Measurements from ENCODE around the gene HPSE2. TPM values are rescaled to one million over a fixed set of nuclear protein-coding genes. Genes with fewer than 3 reads are reported as not detected.

Gene HPSE2
- total RNA-seq, 1 experiment from 2014 or later = not detected

- Histone ChIP-seq H3K9me3 (ENCODE audit: control insufficient read depth, insufficient read depth, low read depth, low read length) (no peaks in the 10 kb centered on the region), H3K36me3 (ENCODE audit: control insufficient read depth, insufficient read depth, low read length) (peaks cover 19% of the 10 kb centered on the region), H3K4me3 (ENCODE audit: low read depth in 2 of 2, low read length in 2 of 2) (peak overlapping the region; percentile 57 to 85), H3K27me3 (ENCODE audit: control insufficient read depth, insufficient read depth, low read length) (no peaks in the 10 kb centered on the region), H3K4me1 (ENCODE audit: control insufficient read depth, insufficient read depth, low read length) (peaks cover 12% of the 10 kb centered on the region), H3K27ac (ENCODE audit: low read length) (peak overlapping the region; percentile 98)
- intact Hi-C loops (cut with micrococcal nuclease; ENCODE audit: unreplicated experiment) = no loop called here
- CTCF ChIA-PET = interaction anchor here (1.3 kb wide), 1 partner anchor 275 kb away, joined by 3 read pairs; no protein-coding TSS in a partner anchor
- in situ Hi-C loops (cut with HindIII; ENCODE audit: low pct_unique_long_range_greater_than_20kb, low sequenced_read_pairs) = no loop called here
- no TSS peak for BruUV-seq (replicated peaks)
- no peak for ATAC-seq
- POLR2A ChIA-PET = no interaction called here
- TF ChIP-seq TCF7L2 (IDR thresholded peaks at IDR 0.05; ENCODE audit: low read depth, low read length) = no peak
- no peak for TF ChIP-seq REST (IDR thresholded peaks at IDR 0.05; ENCODE audit: insufficient read depth in 1 of 2, low read depth in 2 of 2, low read length in 1 of 2)
- no peak for TF ChIP-seq CTCF (IDR thresholded peaks at IDR 0.05)
- TF ChIP-seq SIN3A (IDR thresholded peaks at IDR 0.05; ENCODE audit: borderline replicate concordance, insufficient read depth, low read depth, low read length) = no peak
- TF ChIP-seq POLR2AphosphoS5 (IDR thresholded peaks at IDR 0.05; ENCODE audit: low read depth, low read length) = no peak
- no peak for DNase-seq (ENCODE audit: low read depth, low spot score)
Observed at GRCh38 chr10:98445200-98445812, 790.3 kb downstream of the HPSE2 start.

GRCh38 chr10:98444314-98445006 lies 791.2 kb downstream of the HPSE2 start:
- Histone ChIP-seq H3K4me1 (ENCODE audit: control insufficient read depth, insufficient read depth, low read length) (peaks cover 12% of the 10 kb centered on the region), H3K9me3 (ENCODE audit: control insufficient read depth, insufficient read depth, low read depth, low read length) (no peaks in the 10 kb centered on the region), H3K36me3 (ENCODE audit: control insufficient read depth, insufficient read depth, low read length) (peaks cover 25% of the 10 kb centered on the region), H3K4me3 (ENCODE audit: low read depth in 2 of 2, low read length in 2 of 2) (no peak overlapping the region), H3K27me3 (ENCODE audit: control insufficient read depth, insufficient read depth, low read length) (no peaks in the 10 kb centered on the region), H3K27ac (ENCODE audit: low read length) (no peak overlapping the region)
- intact Hi-C loops (cut with micrococcal nuclease; ENCODE audit: unreplicated experiment) (no loop called here), in situ Hi-C loops (cut with HindIII; ENCODE audit: low pct_unique_long_range_greater_than_20kb, low sequenced_read_pairs) (no loop called here)
- ChIA-PET CTCF (no interaction called here), POLR2A (no interaction called here)
- TSS peak; percentile 54 for BruUV-seq (replicated peaks)
- no peak for DNase-seq (ENCODE audit: low read depth, low spot score)
- ATAC-seq = no peak
- TF ChIP-seq SIN3A (IDR thresholded peaks at IDR 0.05; ENCODE audit: borderline replicate concordance, insufficient read depth, low read depth, low read length) (no peak), POLR2AphosphoS5 (IDR thresholded peaks at IDR 0.05; ENCODE audit: low read depth, low read length) (no peak), TCF7L2 (IDR thresholded peaks at IDR 0.05; ENCODE audit: low read depth, low read length) (no peak), REST (IDR thresholded peaks at IDR 0.05; ENCODE audit: insufficient read depth in 1 of 2, low read depth in 2 of 2, low read length in 1 of 2) (no peak), CTCF (IDR thresholded peaks at IDR 0.05) (no peak)
